NCI-H2227 (cell line): ENCODE results near the gene CLEC2D.
"Not testable (repeated sequence)": the region's sequence is repeated elsewhere in the genome, so short reads cannot be mapped to it uniquely, and the experiment has no call there.

Experiments used
- DNase-seq: peaks from one replicate; lab custom pipeline; 2025; ENCODE audit not compliant: unreplicated experiment; lab: John Stamatoyannopoulos, UW

The CLEC2D gene

DNA sequence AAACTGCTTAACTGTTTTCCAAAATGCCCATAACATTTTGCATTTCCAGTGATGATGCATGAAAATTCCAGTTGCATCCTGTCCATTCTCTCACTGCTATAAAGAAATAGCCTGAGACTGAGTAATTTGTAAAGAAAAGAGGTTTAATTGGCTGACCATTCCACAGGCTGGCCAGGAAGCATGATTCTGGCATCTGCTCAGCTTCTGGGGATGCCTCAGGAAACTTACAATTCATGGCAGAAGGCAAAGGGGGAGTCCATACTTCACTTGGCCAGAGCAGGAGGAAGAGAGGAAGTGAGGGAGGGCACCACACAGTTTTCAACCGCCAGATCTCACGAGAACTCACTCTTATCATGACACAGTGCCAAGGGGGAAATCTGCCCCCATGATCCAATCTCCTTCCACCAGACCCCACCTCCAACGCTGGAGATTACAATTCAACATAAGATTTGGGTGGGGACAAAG lies 18.2 kb upstream of the CLEC2D start:
- DNase-seq, result no peak

DNA sequence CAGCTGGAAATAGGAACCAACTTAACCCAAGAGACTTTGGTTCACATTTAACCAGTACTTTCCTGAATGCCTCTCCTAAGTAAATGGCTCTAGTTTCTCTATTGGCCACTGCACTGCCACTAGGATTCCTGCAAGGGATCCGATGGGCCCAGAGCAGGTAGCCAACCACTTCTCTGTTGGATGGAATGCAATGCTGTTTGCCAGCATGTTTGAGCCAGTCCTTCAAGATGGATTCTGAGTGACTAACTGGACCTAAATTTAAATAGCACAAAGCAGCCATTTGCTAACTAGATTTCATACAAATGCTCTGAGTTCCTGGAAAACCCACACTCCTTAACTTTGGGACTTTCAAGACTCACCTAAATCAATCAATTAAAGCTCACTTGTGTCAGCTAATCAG lies 9.5 kb upstream of the CLEC2D start:
- no peak for DNase-seq

DNA sequence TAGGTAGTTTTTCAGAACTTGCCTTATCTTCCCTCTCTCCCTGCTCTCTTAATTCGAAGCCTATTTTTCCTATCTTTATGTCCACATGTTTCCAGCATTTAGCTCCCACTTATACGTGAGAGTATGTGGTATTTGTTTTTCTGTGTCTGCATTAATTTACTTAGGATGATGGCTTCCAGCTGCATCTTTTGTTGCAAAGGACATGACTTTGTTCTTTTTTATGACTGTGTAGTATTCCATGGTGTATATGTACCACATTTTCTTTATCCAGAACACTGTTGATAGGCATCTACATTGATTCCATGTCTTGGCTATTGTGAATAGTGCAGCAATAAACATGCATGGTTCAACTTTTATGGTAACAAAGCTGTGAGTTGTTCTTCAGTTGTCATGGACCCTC lies 7.8 kb upstream of the CLEC2D start:
- DNase-seq, result no peak

DNA sequence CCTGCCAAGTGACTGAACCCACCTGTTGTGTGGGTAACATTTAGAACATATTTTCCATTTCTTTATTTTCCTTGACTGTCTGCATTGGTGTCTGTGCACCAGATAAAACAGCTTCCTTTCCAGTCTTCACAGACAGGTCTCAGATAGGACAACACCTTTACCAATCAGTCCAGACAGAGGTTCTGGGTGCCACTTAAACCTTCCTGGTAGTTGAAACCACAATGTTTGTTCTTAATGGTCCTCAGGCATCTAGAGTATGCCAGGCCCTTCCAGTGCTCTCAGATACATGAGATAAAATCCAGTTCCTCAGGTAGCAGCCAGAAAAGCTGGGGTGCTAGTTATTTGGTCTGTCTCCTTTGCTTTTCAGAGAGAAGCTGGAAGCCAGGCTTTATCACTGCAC lies 7.0 kb upstream of the CLEC2D start:
- no peak for DNase-seq

DNA sequence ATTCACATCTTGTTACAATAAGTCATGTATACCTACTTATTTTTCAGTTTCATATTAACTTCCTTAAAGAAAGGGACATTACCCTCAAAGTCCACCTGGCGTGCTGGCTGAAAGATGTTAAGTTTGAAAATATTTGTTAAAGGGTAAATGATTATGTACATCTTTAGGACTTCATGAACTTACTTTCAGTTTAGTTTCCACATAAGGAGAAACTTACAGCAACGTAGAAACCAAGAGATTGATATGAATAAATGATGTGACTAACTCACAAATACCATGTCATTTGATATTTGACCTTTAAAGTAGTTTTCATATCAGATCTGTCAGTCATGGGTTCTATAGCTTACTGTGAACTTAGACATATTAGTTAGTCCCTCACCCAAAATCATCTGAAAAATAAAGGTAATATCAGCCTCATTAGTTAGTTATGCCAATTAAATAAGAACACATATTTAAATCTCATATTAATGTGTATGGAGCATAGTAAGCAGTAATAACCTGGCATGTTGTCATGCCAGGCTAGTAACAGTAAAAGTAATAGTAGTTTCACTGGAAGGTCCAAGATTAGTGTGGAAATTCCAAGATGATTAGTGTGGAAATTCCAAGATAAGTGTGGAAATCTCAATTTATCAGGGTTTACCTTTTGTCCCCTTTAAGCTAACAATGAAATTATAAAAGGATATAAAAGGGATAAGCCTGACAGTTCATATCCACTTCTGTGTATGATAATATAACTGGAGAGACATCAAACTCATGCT lies 1.9 kb upstream of the CLEC2D start:
- no peak for DNase-seq

DNA sequence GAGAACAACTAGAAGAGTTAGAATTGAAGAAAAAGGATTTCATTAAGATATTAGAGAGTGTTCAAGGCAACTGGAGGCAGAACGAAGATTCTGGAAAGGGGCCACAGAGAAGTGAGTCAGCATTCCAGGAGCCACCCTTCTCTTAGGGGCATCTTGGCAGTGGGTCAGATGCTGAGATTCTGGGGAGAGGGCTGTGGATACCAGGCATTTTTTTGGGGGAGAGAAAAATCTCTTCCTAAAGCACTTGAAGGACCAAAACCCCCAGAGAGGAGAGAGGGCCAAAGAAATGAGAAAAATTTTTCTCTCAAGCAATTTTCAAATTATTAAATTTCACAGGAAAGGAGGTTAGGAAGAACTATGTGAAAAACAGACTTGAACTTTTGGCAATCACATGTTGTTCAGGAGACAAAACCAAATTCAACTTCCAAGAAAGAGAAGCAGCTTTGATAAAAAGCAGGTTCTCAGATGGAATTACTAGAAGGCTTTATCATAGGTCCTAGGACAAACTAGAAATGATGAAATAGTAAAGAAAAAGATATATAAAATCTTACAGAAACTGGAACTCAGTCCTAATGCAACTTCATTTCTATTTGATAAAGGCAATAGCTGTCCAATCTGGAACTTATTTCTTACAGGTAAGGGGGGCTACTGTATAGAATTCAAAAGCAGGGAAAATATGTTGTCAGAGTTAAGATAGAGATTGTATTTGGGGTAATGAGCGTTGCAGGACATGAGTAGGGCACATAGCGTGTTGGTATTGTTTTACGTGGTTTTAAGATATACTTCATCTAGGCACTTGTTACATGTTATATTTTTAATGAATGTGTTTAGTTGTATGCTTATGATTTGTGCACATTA lies 1.1 kb upstream of the CLEC2D start:
- no peak for DNase-seq

DNA sequence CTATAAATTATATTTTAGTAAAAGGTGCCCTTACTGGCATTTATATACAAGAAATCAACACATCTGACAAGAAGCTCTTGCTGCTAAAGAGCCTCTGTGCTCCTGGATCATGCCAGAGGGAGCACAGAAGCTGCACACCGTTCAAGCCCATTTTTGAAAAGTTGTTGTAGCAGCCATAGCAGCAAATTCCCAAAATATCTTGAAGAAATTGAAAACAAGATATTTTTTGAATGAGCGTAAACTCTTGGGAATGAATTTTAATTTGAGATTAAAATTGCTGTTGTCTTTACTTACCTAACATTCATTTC lies 540 bp upstream of the CLEC2D start:
- DNase-seq, result no peak

DNA sequence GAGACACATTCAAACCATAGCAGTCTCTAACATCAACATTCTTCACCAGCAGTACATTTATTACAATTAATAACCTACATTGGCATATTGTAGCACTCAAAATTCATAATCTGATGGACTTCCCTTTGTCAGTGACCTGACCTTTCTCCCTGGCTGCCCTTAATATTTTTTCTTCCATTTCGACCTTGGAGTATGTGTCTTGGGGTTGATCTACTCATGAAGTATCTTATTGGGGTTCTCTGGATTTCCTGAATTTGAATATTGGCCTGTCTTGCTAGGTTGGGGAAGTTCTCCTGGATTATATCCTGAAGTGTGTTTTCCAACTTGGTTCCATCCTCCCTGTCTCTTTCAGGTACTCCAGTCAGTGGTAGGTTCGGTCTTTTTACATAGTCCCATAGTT lies 2.8 kb downstream of the CLEC2D start:
- not testable (repeated sequence) for DNase-seq

DNA sequence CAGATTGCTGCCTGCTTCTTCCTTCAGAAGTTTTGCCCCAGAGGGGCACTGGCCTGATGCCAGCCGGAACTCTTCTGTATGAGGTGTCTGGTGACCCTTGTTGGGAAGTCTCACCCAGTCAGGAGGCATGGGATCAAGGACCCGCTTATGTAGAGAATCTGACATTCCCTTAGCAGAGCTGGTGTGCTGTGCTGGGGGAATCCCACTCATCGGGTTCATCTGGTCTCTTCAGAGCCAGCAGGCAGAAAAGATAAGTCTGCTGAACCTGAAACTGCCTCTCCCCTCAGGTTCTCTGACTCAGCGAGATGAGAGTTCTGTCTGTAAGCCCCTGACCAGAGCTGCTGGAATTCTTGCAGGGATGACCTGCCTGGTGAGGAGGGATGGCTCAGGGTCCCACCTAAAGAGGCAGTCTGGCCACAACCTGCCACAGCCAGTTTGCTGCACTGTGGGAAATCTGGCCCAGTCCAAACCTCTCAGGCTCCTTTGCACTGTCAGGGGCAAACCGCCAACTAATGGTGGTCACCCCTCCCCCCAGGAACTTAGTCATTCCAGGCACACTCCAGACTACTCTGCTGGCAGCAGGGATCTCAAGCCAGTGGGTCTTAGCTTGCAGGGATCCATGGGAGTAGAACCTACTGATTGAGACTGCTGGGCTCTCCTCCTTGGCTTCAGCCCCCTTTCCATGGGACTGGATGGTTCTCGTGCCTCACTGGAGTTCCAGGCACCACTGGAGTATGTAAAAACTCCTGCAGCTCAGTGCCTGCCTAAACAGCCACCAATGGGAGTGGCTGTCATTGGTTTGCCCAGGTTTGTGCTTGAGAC lies 4.1 kb downstream of the CLEC2D start:
- no peak for DNase-seq

DNA sequence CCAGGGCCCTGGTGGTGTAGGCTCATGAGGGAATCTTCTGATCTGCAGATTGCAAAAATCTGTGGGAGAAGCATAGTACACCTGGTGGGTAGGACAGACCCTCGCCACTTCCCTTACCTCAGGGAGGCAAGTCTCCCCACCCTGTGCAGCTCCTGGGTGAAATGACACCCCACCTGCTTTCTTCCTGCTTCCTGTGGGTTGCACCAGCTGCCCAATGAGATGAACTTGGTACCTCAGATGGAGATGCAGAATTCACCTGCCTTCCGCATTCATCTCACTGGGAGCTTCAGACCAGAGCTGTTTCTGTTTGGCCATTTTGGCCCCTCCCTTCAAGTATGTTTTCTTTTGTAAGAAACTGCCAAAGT lies 4.7 kb downstream of the CLEC2D start:
- DNase-seq, result no peak

DNA sequence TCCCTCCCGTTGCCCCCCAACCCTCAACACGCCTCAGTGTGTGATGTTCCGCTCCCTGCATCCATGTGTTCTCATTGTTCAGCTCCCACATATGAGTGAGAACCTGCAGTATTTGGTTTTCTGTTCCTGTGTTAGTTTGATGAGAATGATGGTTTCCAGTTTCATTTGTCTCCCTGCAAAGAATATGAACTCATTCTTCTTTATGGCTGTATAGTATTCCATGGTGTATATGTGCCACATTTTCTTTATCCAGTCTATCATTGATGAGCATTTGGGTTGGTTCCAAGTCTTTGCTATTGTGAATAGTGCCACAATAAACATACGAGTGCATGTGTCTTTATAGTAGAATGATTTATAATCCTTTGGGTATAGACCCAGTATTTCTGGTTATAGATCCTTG lies 13.0 kb downstream of the CLEC2D start:
- not testable (repeated sequence) for DNase-seq

DNA sequence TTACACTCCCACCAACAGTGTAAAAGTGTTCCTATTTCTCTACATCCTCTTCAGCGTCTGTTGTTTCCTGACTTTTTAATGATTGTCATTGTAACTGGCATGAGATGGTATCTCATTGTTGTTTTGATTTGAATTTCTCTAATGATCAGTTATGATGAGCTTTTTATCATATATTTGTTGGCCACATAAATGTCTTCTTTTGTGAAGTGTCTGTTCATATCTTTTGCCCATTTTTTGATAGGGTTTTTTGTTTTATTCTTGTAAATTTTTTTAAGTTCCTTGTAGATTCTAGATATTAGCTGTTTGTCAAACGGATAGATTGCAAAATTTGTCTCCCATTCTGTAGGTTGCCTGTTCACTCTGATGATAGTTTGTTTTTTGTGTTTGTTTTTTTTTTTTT lies 13.4 kb downstream of the CLEC2D start:
- DNase-seq, result not testable (repeated sequence)

DNA sequence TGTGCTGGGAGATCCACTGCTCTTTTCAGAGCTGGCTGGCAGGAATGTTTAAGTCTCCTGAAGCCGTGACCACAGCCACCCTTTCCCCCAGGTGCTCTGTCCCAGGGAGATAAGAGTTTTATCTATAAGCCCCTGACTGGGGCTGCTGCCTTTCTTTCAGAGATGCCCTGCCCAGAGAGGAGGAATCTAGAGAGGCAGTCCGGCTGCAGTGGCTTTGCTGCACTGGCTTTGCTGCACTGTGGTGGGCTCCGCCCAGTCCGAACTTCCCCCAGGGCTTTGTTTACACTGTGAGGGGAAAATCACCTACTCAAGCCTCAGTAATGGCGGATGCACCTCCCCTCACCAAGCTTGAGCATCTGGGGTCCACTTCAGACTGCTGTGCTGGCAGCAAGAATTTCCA lies 15.9 kb downstream of the CLEC2D start:
- DNase-seq, result peak; percentile 30

DNA sequence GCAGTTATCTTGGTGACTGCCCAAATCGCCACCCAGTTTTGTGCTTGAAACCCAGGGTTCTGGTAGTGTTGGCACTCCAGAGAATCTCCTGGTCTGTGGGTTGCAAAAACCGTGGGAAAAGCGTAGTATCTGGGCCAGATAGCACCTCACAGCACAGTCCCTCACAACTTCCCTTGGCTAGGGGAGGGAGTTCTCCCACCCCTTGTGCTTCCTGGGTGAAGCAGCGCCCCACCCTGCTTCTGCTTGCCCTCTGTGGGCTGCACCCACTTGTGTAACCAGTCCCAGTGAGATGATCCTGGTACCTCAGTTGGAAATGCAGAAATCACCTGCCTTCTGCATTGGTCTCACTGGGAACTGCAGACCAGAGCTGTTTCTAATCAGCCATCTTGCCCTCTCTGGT lies 16.4 kb downstream of the CLEC2D start:
- no peak for DNase-seq

DNA sequence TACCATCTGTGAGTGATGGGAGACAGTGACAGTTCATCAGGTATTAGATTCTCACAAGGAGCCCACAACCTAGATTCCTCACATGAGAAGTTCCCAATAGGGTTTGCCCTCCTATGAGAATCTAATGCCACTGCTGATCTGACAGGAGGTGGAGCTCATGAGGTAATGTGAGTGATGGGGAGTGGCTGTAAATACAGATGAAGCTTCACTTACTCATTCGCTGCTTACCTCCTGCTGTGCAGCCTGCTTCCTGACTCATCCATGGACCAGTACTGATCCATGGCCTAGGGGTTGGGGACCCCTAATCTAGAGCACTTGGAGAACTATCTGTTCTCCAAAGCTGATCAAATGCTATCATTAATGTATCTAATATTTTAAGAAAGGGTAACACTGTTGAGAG lies 17.7 kb downstream of the CLEC2D start:
- DNase-seq, result no peak

DNA sequence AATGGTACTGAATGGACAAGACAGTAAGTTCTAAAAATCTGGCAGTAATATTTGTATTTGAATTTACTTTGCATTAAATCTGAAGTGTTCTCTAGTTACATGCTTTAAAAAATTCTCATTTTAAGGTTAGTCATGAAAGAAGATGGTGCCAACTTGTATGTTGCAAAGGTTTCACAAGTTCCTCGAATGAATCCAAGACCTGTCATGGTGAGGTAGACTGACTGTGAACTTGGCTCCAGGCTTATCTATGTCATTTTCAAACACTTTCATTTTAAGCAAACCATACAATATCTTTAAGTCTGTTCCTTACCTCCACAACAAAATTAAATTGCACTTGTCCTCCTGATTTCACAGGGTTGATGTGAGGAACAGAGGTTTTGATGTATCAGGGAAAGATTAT lies 23.4 kb downstream of the CLEC2D start:
- no peak for DNase-seq

DNA sequence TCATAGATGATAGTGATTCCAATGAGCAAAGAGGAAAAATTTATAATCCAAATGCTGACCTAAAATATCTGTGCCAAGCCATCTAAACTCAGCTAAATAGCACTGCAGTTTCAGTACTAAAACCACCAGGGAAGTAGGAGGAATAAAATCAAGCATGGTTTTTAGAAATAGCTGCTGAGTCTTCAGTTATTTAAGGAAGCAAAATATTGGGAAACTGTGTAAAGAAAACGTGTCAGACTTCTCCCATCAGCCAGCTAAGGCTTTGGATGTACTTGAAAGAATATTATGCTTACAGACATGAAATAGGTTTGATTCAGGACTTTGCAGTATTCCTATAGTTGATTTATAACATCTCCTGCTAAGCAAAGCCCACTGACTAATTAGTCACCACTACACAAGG lies 24.7 kb downstream of the CLEC2D start:
- DNase-seq, result no peak

DNA sequence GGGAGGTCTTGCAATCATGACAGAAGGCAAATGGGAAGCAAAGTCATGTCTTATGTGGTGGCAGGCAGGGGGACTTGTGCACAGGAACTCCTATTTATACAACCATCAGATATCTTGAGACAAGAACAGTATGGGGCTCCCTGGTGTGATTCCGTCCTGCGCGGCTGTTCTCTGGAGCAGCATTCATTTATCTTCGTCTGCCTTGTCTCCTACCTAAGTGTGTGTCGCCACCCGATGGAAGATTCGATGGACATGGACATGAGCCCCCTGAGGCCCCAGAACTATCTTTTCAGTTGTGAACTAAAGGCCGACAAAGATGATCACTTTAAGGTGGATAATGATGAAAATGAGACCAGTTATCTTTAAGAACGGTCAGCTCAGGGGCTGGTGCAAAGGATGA lies 25.6 kb downstream of the CLEC2D start:
- DNase-seq, result not testable (repeated sequence)

DNA sequence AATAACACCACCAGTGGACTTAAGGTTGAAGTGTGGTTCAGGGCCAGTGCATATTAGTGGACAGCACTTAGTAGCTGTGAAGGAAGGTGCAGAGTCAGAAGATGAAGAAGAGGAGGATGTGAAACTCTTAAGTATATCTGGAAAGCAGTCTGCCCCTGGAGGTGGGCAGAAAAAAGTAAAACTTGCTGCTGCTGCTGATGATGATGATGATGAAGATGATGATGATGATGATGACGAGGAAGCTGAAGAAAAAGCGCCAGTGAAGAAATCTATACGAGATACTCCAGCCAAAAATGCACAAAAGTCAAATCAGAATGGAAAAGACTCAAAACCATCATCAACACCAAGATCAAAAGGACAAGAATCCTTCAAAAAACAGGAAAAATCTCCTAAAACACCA lies 26.1 kb downstream of the CLEC2D start:
- DNase-seq, result not testable (repeated sequence)

DNA sequence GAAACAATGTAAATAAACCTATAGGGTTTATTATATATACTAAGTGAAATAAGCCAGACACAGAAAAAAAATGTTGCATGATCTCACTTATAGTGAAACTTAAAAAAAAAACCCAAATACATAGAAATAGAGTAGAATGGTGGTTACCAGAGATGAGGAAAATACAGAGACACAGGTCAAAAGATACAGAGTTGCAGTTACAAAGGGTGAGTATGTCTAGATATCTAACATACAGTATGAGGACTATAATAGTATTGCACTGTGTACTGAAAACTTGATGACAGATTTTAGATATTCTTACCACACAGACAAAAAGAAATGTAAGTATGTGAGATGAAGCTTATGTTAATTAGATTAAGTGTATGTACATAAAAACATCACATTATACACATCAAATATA lies 28.1 kb downstream of the CLEC2D start:
- no peak for DNase-seq

DNA sequence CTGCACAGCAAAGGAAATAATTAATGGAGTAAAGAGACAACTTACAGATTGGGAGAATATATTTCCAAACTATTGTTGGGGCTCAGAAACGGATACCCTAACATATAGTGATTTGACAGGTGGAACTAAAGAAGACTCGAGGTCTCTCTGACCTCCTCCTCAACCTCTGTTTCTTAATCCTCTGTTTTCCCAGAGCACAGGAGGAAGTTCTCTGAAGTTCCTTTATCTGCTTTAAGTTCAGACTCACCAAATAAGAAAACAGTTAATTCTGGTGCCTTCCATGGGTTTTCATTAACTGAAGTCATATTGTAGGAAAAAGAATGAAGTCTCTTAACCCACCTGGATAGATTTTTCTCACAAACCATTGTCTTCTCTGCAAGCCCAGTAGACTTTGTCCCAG lies 29.2 kb downstream of the CLEC2D start:
- DNase-seq, result no peak
